ENCODE measurements around the gene CCN5.
"Not testable (repeated sequence)": the region's sequence is repeated elsewhere in the genome, so short reads cannot be mapped to it uniquely, and the experiment has no call there.

Gene CCN5

DNA sequence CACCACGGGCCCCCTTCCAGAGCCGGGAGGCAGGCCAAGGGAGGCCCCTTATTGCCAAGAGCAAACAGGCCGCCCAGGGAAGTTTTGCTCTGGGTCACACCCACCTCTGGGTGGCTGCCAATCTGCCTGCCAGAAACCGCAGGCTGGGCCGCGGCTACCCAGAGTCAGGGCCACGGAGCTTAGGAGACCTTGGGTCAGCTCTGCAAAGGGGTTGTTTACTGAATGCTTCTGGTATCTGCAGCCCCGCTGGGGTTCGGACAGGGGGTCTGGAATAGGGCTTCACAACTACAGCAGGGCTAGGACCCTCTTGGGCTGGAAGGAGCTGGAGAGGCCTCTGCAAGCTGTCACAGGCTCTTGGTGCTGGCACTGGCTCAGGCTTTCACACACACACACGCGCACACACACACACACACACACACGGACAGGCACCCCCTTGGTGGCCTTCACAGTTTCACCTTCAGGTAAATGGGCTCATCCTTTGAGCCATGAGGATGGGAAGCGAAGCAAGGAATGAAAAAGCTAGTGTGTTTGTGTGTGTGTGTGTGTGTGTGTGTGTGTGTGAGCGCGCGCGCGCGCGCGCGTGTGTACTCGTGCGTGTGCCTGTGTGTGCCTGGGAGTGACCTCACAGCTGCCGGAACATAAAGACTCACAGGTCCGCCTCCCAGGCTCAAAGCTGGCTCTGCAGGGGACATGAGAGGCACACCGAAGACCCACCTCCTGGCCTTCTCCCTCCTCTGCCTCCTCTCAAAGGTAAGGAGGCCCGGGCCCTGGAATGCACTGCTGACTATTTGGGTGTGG, at the start of gene CCN5:
CCN5 (plus strand) TSS at position 669 of the 798 bp plus-strand sequence; CDS start at position 691, 22 bp downstream.
- no peak for DNase-seq

DNA sequence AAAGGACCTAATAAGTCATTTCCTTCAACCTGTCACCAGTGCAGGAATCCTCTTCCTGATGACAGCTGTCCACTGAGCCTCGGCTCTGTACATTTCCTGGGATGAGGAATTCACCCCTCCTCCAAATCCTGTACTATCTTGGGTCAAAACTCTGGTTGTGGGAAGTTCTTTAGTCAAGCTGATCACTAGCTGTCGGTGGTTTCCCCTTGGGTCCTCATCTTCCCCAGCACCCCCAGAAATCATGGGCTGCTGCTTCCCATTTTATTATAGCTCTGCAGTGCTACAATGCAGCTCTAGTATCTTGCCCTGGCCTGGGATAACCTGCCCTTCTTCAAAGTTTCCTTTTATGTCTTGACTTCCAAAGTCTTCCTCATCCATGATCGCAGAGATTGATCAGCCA, 49.1 kb upstream of the CCN5 start:
- no peak for DNase-seq

- DNase-seq, result not testable (repeated sequence)
These were observed 44.3 kb upstream of the CCN5 start for GRCh38 chr20:44670851-44671250.

DNA sequence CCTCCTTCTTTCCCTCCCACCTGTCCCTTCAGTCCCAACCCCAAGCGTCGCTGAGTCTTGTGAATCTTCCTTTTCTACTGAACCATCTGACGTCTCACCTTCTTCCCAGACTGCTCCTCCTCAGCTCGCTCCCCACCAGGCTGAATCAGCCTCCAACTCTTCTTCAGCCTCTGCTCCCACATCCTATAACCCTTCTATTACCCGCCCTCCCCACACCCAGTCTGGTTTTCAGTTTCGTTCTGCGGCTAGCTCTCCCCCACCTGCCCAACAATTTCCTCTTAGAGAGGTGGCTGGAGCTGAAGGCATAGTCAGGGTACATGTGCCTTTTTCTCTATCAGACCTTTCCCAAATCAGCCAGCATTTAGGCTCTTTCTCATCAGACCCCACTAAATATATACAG, 43.6 kb upstream of the CCN5 start:
- DNase-seq, result not testable (repeated sequence)

DNA sequence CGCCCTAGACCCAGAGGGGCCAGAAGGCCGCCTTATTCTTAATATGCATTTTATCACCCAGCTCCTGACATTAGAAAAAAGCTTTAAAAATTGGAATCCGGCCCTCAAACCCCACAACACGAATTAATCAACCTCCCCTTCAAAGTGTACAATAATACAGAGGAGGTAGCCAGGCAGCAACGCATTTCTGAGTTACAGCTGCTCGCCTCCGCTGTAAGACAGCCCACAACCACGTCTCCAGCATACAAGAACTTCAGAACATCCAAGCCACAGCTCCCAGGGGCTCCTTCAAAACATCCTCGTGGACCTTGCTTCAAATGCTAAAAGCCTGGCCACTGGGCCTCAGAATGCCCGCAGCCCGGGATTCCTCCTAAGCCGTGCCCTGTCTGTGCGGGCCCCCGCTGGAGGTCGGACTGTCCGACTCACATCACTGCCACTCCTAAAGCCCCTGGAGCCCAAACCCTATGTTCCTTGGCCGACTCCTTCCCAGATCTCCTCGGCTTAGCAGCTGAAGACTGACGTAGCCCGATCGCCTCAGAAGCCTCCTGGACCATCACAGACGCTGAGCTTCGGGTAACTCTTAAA, 42.8 kb upstream of the CCN5 start:
- DNase-seq, result not testable (repeated sequence)

DNA sequence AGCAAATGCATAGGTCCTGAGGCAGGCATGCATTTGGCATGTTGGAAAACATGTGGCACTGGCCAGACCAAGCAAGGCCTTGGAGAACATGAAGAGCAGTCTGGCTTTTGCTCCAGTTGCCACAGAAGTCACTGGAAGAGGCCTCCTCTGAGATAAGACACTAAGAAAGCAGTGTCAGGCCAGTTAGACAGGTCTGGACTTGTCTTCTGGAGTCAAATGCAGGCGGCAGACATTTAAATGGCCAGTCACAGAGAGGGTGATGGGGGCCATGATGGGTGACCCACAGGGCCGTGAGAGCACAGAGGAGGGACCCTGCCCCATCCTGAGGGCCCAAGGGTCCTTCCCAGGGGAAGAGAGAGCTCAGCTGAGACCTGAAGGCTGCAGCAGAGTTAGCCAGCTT, 36.9 kb upstream of the CCN5 start:
- no peak for DNase-seq

GRCh38 chr20:44678990-44679611, 36.1 kb upstream of the CCN5 start:
- DNase-seq, result no peak

DNA sequence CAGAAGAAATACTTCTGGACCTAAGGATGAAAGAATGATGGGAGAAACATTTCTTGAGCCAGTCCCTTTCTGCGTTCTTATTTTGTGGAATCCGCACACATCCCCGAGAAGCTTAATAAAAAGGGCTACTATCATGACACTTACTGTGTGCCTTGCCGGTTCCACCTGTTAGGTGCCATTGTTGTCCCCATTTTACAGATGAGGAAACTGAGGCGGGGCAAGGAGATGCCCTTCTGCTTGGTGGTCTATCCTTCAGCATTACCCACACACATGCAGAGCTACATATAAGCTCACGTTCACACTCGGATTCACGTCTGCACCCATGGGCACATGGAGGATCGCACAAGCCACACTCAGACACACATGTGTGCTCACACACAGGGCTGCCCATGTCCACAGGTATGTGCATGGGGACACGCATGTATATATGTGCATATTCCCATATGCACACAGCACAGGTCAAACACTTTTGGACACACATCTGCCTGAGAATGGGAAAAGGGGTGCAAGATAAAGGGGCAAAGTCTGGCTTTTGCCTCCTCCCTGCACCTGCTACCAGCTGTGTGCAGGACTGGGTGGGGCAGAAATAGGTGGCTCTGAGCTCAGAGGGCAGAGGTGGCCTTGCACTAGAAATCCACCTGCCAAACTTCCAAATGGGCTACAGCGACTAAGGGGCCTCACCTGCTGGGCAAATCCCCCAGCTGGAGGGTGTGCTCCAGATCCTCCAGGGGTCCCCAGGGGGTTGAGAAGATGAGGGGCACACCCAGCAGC, 33.2 kb upstream of the CCN5 start:
- DNase-seq, result no peak

DNA sequence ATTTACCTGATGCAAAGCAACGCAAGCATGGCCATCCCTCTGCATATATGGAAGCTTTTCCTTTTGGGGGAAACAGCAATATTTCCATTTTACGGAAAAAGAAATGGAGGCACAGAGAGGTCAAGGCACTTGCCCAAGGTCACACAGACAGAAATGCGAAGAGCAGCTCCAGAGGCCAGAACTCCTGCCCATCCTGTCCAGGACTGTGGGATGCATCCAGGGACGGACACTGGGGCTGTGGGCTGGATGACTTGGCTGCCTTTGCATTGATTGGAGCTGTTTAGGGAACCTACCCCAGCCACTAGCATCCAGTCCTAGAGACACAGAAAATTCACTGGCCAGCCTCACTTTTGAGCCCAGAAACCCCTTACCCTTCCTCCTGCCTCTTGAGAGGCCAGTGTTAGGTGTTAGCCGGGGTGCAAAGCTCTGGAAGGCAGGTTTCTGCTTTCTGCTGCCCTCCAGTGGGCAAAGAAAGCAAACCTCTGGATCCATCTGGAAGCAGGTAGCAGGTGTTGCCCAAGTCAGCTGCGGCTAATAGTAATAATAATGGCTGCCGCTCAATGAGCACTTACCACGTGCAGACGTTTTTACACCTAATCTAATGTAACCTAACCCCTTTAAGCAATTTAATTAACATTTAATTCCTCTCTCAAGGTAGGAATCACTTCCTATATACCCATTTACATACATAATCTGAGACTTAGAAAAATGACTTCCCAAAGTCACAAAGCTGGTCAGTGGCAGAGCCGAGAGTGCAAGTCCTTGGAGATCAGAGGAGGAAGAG, 31.7 kb upstream of the CCN5 start:
- DNase-seq, result peak; percentile 28

DNA sequence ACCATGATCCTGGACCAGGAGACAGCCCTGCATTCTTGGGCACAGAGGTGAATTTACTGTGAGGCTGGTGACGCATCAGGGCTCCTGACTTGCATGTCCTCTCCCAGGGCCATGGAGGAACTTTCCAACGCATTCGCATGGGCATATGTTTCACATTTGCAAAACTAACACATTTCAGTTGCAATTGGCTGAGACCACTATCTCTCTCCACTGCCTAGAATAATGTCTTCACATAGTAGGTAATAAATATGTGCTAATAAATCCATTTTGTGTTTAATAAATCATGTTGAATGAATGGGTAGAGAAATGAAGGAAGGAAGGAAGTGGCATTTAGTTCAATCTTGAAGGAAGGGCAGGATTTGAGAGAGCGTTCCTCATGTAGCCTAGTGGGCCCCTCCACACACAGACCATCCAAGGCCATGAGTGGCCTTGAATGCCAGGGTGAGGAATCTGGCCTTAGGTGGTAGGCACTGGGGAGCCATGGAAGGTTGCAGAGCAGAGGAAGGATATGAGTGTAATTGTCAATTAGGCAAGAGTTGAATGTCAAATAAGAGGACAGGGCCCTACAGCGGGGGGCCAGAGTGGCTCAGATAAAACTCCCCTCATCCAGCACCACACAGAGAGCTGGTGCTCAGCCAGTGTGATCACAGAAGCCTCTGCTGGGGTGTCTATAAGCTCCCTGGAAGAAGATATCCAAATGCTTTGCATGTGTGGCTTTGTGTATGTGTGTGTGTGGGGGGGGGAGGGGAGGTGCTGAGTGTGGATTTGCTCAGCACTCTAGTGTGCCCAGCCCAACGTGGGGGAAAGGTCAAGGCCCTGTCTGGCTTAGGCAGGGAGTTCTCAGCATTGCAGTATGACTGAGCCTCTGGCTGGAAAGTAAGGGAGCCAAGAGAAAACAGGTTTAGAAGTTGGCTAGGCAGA, 30.9 kb upstream of the CCN5 start:
- DNase-seq, result no peak

- DNase-seq, result no peak
These were observed 28.2 kb upstream of the CCN5 start for GRCh38 chr20:44686934-44687333.

DNA sequence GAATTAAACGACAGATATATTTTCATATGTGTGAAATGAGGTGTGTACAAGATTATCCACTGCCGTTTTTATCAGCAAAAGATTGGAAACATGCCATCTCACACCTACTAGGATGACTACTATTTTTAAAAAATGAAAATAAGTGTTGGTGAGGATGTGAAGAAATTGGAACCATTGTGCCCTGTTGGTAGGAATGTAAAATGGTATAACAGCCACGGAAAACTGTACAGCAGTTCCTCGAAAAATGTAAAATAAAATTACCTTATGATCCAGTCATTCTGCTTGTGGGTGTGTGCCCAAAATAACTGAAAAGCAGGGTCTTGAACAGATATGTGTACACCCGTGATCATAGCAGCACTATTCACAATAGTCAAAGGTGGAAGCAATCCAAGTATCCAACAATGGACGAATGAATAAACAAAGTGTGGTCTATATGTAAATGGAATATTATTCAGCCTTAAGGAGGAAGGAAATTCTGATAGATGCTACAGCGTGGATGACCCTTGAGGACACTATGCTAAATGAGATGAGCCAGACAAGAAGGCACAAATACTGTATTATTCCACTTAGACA, 27.0 kb upstream of the CCN5 start:
- DNase-seq, result no peak

- DNase-seq, result no peak
These were observed 25.4 kb upstream of the CCN5 start for GRCh38 chr20:44689809-44690208.

DNA sequence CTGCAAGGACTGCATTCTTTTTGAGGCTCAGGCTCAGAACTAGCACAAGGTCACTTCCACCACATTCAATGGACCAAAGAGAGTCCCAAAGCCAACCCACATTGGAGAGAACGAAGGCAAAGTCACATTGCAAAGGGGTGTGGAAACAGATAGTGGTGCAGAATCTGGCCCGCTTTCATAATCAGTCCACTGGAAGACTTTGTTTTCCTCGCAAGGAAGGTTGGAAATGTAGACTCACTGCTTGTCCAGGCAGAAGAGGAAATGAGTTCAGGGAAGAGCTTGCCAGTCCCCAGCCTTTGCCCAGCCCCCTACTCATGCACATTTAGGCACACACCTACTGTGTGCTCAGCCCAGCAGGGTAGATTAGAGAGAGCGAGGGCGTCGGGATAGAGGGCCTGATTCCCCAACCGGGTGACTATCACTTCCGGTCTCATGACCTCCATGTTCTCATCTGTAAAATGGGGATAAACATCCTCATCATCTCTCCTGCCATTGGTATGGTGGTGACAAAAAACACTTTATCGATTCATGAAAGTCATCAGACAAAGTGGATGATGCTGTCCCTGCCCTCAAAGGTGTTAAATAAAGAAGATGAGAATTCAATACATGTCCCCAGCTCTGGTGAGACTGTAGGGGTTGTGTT, 24.3 kb upstream of the CCN5 start:
- no peak for DNase-seq

GRCh38 chr20:44691424-44692423, 23.4 kb upstream of the CCN5 start:
- DNase-seq, result no peak

DNA sequence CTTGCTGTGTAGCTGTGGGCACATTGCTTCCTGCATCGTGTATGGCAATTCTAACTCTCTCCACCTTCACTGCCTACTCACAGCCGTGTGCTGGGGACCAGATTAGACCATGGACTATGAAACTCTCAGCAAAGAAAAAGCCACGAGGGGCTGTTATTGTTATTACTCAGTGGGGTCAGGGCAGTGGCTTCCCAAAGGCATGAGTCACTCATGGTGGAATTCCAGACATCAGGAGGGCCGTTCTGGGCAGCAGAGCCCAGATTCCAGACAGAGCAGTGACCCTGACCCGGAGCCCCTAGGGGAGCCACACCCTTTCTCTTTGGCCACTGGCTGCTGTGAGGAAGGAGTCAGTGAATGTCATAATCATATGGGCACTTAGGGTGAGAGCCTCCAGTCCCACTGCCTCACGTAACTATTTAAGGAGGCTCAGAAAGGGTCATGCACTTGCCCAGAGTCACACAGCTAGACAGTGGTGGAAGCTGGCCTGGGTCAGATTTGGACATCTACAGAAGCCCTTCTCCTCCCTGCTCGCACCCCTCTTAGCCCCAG, 22.2 kb upstream of the CCN5 start:
- no peak for DNase-seq

DNA sequence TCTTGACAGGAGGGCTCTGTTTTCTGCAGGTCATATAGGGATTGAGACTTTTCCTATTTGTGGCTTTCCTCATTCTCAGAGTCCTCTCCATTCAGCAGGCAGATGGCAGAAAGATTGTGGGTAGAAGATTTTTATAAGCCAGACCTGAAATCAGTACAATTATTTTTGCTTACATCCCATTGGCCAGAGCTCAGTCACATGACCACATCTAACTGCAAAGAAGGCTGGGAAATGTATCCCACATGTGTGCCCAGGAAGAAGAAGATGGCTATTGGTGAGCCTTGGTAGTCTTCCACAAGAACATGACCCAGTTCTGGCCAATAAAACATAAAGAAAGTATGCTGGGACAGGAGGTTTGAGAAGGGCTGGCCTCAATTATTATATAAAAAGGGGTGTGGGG, 21.5 kb upstream of the CCN5 start:
- DNase-seq, result no peak

DNA sequence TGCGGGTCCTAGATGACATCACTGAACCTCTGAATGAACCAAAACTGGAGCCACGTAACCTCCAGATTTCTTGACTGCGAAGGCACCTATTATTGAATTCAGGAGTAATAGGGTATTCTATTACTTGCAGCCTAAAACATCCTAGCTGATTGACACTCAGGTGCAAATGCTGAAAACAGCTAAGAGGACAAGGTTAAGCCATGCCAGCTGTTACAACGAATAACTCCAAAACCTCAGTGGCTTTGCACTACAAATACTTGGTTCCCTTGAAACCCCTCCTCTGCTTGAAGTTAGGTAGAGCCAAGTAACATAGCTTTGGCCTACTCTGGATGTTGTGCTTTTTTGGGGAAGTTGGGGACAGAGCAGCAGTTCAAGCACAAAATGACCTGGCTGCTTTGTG, 21.0 kb upstream of the CCN5 start:
- DNase-seq, result no peak

DNA sequence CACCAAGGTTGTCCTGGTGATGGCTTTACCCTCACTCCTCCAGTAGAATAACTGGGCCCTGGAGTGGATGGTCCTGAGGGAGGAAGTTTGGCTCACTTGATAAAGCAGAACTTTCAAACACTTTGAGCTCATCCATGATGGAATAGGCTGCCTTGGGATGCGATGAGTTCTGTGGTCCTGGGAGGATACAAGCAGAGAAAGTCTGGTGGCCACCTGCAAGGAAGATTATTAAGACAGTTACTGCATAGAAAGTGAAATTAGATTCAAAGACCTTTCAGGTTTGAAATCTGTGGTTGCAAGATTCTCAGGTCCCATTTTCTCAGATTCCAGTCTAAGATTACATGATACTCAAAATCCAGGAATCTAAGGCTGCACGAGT, 19.9 kb upstream of the CCN5 start:
- no peak for DNase-seq
